ENCODE data around the gene RYR3. TPM values are rescaled to one million over a fixed set of nuclear protein-coding genes. Genes with fewer than 3 reads are reported as not detected.

The RYR3 gene
- not detected for total RNA-seq

DNA sequence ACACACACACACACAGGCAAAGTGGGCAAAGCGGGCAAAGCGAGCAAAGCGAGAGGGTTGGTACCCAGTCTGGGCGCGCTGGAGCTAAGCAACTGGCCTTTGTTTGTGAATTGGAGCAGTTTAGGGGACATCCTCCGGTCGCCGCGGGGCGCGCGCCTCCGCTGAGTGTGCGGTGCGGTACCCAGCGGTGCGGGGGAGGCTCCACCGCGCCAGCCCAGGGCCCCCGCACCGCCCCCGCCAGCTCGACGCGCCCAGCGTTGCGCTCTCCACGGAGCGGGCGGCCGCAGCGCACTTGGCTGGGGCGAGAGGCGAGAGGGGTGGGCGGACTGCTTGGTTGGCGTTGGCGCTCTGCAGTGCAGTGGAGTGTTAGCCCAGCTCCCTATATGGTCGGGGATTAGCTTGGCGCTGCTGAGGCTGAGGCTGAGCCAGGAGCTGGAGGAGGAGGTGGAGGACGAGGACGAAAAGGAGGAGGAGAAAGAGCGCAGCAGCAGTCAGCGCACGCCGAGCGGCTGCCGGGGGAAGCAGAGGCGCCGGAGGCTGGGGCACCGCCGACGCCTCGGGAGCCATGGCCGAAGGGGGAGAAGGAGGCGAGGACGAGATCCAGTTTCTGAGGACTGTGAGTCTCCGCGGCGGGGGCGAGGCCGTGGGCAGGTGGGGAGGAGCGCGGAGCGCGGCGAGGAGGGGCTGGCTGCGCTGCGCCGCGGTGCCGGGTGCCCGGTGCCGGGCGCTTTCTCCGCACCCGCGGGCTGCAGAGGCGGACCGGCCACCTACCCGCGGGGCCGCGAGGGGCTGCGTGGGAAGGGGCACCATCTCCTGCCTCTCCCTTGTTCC is at the start of gene RYR3:
Gene RYR3, plus strand, starts transcription at position 487 of the 831 bp plus-strand sequence. Its CDS starts 79 bp downstream, at position 566.
- no peaks in the 10 kb centered on the region for H3K36me3 Mint-ChIP-seq (ENCODE audit: low read depth)
- POLR2A ChIA-PET = interaction anchor here (0.6 kb wide), 1 partner anchor 702 kb away, joined by 3 read pairs; no protein-coding TSS in a partner anchor
- intact Hi-C loops (cut with micrococcal nuclease) = no loop called here
- DNase-seq (no peak), ATAC-seq (no peak)
- TF ChIP-seq, protein P1, sequence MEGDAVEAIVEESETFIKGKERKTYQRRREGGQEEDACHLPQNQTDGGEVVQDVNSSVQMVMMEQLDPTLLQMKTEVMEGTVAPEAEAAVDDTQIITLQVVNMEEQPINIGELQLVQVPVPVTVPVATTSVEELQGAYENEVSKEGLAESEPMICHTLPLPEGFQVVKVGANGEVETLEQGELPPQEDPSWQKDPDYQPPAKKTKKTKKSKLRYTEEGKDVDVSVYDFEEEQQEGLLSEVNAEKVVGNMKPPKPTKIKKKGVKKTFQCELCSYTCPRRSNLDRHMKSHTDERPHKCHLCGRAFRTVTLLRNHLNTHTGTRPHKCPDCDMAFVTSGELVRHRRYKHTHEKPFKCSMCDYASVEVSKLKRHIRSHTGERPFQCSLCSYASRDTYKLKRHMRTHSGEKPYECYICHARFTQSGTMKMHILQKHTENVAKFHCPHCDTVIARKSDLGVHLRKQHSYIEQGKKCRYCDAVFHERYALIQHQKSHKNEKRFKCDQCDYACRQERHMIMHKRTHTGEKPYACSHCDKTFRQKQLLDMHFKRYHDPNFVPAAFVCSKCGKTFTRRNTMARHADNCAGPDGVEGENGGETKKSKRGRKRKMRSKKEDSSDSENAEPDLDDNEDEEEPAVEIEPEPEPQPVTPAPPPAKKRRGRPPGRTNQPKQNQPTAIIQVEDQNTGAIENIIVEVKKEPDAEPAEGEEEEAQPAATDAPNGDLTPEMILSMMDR (IDR thresholded peaks at IDR 0.05) = no peak
- H3K27me3 Mint-ChIP-seq = peaks cover 33% of the 10 kb centered on the region
- no peaks in the 10 kb centered on the region for H3K4me1 Mint-ChIP-seq (ENCODE audit: low read depth)
- no peaks in the 10 kb centered on the region for H3K9me3 Mint-ChIP-seq
- no peak within 1 kb of the TSS for H3K4me3 Mint-ChIP-seq
- CTCF ChIA-PET = interaction anchor here (1.1 kb wide), 1 partner anchor 390 kb away, joined by 3 read pairs; no protein-coding TSS in a partner anchor
- no peak within 1 kb of the TSS for H3K27ac Mint-ChIP-seq

DNA sequence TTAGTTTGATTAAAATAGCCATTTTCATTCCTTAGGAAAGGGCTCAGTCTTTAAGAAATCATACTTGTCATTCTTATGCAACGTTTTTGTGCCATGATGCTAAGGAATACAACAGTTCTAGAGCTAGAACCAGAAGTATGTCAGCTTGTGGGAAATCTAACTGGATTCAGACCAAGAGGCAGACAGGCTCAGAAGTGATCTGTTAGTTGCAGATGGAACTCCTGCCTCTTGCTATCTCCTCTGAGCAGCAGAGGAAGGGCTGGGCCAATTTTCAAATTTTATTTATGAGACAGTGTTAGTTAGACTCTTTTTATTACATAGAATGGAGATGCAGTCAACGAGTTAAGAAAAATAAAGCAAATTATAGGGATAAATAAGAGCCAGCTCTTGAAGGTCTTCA is 48.5 kb upstream of the RYR3 start:
- no peaks in the 10 kb centered on the region for H3K27me3 Mint-ChIP-seq
- TF ChIP-seq, protein P1 (IDR thresholded peaks at IDR 0.05) = no peak
- ChIA-PET CTCF (interaction anchor here (1.5 kb wide), 1 partner anchor 30 kb away, joined by 3 read pairs; no protein-coding TSS in a partner anchor), POLR2A (no interaction called here)
- H3K36me3 Mint-ChIP-seq (ENCODE audit: low read depth) = no peaks in the 10 kb centered on the region
- no peak overlapping the region for H3K27ac Mint-ChIP-seq
- ATAC-seq = no peak
- no peak for DNase-seq
- peaks cover 3% of the 10 kb centered on the region for H3K9me3 Mint-ChIP-seq
- H3K4me3 Mint-ChIP-seq = no peak overlapping the region
- intact Hi-C loops (cut with micrococcal nuclease) = no loop called here
- no peaks in the 10 kb centered on the region for H3K4me1 Mint-ChIP-seq (ENCODE audit: low read depth)

DNA sequence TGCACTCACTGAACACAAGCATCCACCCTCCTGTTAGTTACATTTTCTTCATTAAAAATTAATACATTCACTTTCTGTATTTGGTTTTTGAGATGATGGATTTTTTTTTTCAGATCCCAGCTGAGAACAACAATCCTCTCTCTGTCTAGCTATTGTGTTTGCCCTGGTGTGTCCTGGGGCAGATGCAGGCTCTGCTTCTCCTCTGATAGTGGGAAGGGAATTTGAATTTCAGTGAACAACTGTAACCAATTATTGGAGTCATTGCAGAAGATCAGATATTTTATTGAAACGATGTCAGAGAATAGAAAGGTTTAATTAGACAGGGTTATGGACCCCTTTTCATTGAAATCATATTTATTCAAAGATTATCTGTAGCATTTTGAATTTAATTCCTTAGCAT is 33.1 kb upstream of the RYR3 start:
- Mint-ChIP-seq H3K4me1 (ENCODE audit: low read depth) (no peaks in the 10 kb centered on the region), H3K9me3 (peaks cover 6% of the 10 kb centered on the region), H3K36me3 (ENCODE audit: low read depth) (no peaks in the 10 kb centered on the region), H3K27me3 (peaks cover 2% of the 10 kb centered on the region), H3K4me3 (no peak overlapping the region), H3K27ac (no peak overlapping the region)
- TF ChIP-seq, protein P1 (IDR thresholded peaks at IDR 0.05) = no peak
- DNase-seq (no peak), ATAC-seq (no peak)
- CTCF ChIA-PET = interaction anchor here (1.4 kb wide), 1 partner anchor 15 kb away, joined by 6 read pairs; no protein-coding TSS in a partner anchor
- POLR2A ChIA-PET = no interaction called here
- intact Hi-C loops (cut with micrococcal nuclease) = no loop called here

DNA sequence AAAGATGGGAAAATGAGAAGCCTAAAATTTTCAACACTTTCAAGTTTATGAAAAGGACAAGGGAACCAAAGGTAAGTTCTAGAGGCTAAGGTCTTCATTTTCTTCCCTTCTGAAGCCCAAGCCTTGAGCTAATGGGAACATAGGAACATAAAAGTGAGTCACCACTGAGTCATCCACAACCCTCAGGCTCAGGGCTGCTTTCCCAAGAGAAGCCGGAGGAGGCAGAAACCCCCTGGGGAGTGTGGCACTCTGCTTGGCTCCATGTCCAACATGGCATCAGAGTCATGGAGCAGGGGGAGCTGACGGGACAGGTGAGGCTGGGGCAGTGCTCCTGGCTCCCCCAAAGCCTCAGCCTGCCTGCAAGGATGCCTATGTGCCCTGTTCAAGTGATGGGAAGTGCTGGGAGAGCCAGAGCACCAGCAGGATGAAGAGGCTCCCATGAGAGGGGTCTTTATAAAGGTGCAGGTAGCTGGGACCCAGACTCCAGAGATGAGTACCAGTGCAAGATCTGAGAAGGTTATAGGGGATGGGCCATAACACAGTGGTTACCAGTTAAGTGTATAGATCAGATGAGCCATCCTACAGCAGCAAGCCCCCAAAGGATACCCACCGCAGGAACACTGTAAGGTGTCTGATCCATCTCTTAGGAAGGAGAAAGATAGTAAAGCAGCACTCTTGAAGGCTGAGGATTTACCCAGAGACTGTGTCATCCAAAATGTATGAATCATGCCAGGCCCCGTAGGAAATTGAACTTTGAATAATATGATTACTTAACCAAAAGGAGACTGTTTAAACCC is 31.8 kb upstream of the RYR3 start:
- H3K4me1 Mint-ChIP-seq (ENCODE audit: low read depth) = no peaks in the 10 kb centered on the region
- peaks cover 4% of the 10 kb centered on the region for H3K9me3 Mint-ChIP-seq
- no peak overlapping the region for H3K4me3 Mint-ChIP-seq
- no peaks in the 10 kb centered on the region for H3K36me3 Mint-ChIP-seq (ENCODE audit: low read depth)
- intact Hi-C loops (cut with micrococcal nuclease) = no loop called here
- ATAC-seq (no peak), DNase-seq (no peak)
- ChIA-PET CTCF (no interaction called here), POLR2A (no interaction called here)
- no peaks in the 10 kb centered on the region for H3K27me3 Mint-ChIP-seq
- TF ChIP-seq, protein P1 (IDR thresholded peaks at IDR 0.05) = no peak
- no peak overlapping the region for H3K27ac Mint-ChIP-seq
